Measurements from ENCODE around the gene ARSJ. TPM values are rescaled to one million over a fixed set of nuclear protein-coding genes. Genes with fewer than 3 reads are reported as not detected.

The ARSJ gene
- polyA plus RNA-seq, 4 donors = 0.22 to 14.4 (median 1.0) TPM; not detected in 1

DNA sequence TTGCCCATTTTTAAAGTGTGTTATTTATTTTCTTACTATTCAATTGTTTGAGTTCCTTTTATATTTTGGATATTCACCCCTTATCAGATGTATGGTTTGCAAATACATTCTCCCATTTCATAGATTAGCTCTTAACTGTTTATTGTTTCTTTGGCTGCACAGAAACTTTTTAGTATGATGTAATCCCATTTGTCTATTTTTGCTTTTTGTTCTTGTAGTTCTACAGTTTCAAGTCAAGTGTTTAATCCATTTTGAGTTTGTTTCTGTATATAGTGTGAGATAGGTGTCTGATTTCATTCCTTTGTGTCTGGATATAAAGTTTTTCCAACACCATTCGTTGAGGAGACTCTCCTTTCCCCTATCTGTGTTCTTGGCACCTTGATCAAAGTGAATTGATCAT lies 120.5 kb downstream of the ARSJ start:
- Histone ChIP-seq H3K27ac (ENCODE audit: low read depth in 1 of 3, low read length in 2 of 3) (no peak overlapping the region), H3K27me3 (ENCODE audit: control insufficient read depth in 3 of 3, insufficient read depth in 3 of 3, low read length in 3 of 3) (no peaks in the 10 kb centered on the region), H3K36me3 (ENCODE audit: control insufficient read depth in 3 of 3, insufficient read depth in 2 of 3, low read depth in 1 of 3, low read length in 3 of 3) (no peaks in the 10 kb centered on the region), H3K9me3 (ENCODE audit: control insufficient read depth in 2 of 2, insufficient read depth in 1 of 2, low read depth in 1 of 2, low read length in 1 of 2) (no peaks in the 10 kb centered on the region), H3K4me1 (ENCODE audit: control insufficient read depth in 3 of 3, insufficient read depth in 2 of 3, low read depth in 1 of 3, low read length in 2 of 3) (no peaks in the 10 kb centered on the region), H3K4me3 (ENCODE audit: low read depth in 1 of 3, low read length in 3 of 3) (no peak overlapping the region)
- FAIRE-seq (no peak), DNase-seq (no peak)
- WGBS, 3 donors = 9 to 57% (median 25%) methylated on average over 1 of the region's 1 CpG

DNA sequence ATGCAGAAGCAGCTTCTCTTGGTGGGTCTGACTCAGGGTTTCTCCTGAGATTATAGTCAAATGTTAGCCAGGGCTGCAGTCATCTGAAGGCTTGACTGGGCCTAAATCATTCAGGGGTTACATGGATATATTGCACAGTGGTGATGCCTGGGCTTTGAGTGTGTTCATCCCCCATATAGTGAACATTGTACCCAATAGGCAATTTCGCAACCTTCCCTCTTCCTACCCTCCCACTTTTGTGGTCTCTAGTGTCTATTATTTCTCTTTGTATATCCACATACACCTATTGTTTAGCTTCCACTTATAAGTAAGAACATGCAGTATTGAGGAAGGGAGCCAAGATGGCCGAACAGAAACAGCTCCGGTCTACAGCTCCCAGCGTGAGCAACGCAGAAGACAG lies 127.6 kb downstream of the ARSJ start:
- FAIRE-seq = no peak
- no peaks in the 10 kb centered on the region for H3K4me1 ChIP-seq (ENCODE audit: control insufficient read depth in 3 of 3, insufficient read depth in 2 of 3, low read depth in 1 of 3, low read length in 2 of 3)

More for the DNA sequence above, 127.6 kb downstream of the ARSJ start:
- no peak overlapping the region for H3K4me3 ChIP-seq (ENCODE audit: low read depth in 1 of 3, low read length in 3 of 3)
- WGBS, 3 donors = 75 to 78% (median 76%) methylated on average over 5 of the region's 5 CpGs
- no peak for DNase-seq
- H3K27me3 ChIP-seq (ENCODE audit: control insufficient read depth in 3 of 3, insufficient read depth in 3 of 3, low read length in 3 of 3) = no peaks in the 10 kb centered on the region
- H3K36me3 ChIP-seq (ENCODE audit: control insufficient read depth in 3 of 3, insufficient read depth in 2 of 3, low read depth in 1 of 3, low read length in 3 of 3) = no peaks in the 10 kb centered on the region
- peaks cover 0 to 5% of the 10 kb centered on the region in 2 donors for H3K9me3 ChIP-seq (ENCODE audit: control insufficient read depth in 2 of 2, insufficient read depth in 1 of 2, low read depth in 1 of 2, low read length in 1 of 2)
- no peak overlapping the region for H3K27ac ChIP-seq (ENCODE audit: low read depth in 1 of 3, low read length in 2 of 3)

Other genes with a start within 250 kb of the ARSJ start
- 10 to 100 TPM; 21.1 to 81.1 (median 24.0) TPM for gene CAMK2D, start 217.9 kb downstream of the ARSJ start, polyA plus RNA-seq

Data from small intestine (tissue), 7 donors.